H1 (cell line): ENCODE measurements around the gene MARK1.

Experiments used
- CTCF ChIP-seq, 3 experiments: IDR thresholded peaks; 1 replicate in 2 of 3; 2 replicates in 1 of 3; pipeline versions ENCODE4 v1.5.1 to v1.6.1; 2011; ENCODE audit warnings: low read length in 3 of 3, mild to moderate bottlenecking in 3 of 3, inconsistent platforms in 2 of 3, low read depth in 1 of 3, moderate library complexity in 1 of 3; ENCODE audit not compliant: insufficient read depth in 1 of 3; ENCODE audit errors: control extremely low read depth in 1 of 3
- EP300 ChIP-seq, 2 experiments: IDR thresholded peaks; 1 replicate in 1 of 2; 2 replicates in 1 of 2; pipeline ENCODE4 v1.6.1; 2011 to 2012; ENCODE audit warnings: low read depth in 2 of 2, low read length in 2 of 2, mild to moderate bottlenecking in 2 of 2, borderline replicate concordance in 1 of 2, inconsistent platforms in 1 of 2, moderate library complexity in 1 of 2
- GTF2F1 ChIP-seq: IDR thresholded peaks from 2 replicates; pipeline ENCODE4 v1.6.1; 2012; ENCODE audit warnings: low read depth, low read length, improper control_type of control experiment, borderline replicate concordance
- HDAC6 ChIP-seq: IDR thresholded peaks from one replicate; pipeline ENCODE4 v1.7.1; 2012; ENCODE audit warnings: low read depth, mild to moderate bottlenecking, inconsistent platforms, low read length, moderate library complexity
- POLR2A ChIP-seq, 2 experiments: IDR thresholded peaks; 1 replicate in 1 of 2; 2 replicates in 1 of 2; pipeline ENCODE4 v1.6.1; 2011; ENCODE audit warnings: low read depth in 2 of 2, low read length in 2 of 2, mild to moderate bottlenecking in 2 of 2; ENCODE audit errors: control extremely low read depth in 1 of 2
- POLR2AphosphoS5 ChIP-seq: IDR thresholded peaks from 2 replicates; pipeline ENCODE4 v1.6.1; 2011; ENCODE audit warnings: low read depth, low read length
- RBBP5 ChIP-seq: IDR thresholded peaks from 2 replicates; pipeline ENCODE4 v1.7.1; 2012; ENCODE audit warnings: low read depth, mild to moderate bottlenecking, inconsistent platforms, low read length, moderate library complexity, borderline replicate concordance

GRCh38 chr1:220594356-220594755, 66.4 kb downstream of the MARK1 start:
- TF ChIP-seq GTF2F1 (no peak), RBBP5 (no peak), POLR2A (IDR thresholded peaks at IDR 0.05; ENCODE audit: control extremely low read depth in 1 of 2, low read depth in 2 of 2, low read length in 2 of 2) (no peak), CTCF (IDR thresholded peaks at IDR 0.05; ENCODE audit: control extremely low read depth in 1 of 3, insufficient read depth in 1 of 3, low read depth in 1 of 3, low read length in 3 of 3) (no peak), POLR2AphosphoS5 (no peak), EP300 (IDR thresholded peaks at IDR 0.05; ENCODE audit: borderline replicate concordance in 1 of 2, low read depth in 2 of 2, low read length in 2 of 2) (no peak), HDAC6 (no peak)
